Fibroblast of upper back skin (primary cell): ENCODE measurements around the gene LMO7.

Experiments used
- DNase-seq: peaks from one replicate; pipeline ENCODE4 v3.0.0-alpha.2; 2013

The LMO7 gene

DNA sequence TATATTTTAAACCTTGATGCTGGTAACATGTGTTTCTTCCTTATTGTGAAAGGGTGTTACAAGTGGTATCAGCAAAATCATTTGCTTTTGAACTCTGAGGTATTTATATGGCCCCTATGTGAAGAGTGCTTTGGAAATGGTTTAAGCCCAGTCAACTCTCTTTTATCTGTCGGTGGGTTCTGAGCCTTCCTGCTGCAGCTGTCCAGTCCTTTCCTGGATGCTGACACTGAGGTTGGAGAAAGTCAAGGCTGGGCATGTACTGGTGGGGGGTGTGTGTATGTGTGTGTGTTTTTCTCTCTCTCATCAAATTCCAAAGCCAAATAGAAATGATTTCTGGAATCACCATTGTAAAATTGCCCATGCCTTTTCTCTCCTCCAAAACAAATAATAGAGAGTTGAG is 221.2 kb downstream of the LMO7 start:
- DNase-seq = no peak

DNA sequence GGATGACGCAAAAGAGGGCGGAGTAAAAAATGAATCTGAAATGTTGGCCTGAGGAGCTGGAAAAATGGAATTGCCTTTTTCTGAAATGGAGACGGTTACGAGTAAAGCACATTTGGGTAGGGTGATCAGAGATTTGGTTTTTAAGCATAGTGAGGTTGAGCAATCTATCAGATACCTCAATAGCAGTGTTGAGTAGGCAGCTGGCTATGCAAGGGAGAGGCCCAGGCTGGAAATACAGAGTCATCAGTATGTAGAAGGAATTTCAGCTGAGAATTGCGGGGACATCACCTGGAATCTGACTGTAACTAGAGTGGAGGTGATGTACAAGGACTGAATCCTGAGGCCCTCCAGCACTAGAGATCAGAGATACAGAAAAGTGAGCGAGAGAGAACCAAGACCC is 224.8 kb downstream of the LMO7 start:
- no peak for DNase-seq

DNA sequence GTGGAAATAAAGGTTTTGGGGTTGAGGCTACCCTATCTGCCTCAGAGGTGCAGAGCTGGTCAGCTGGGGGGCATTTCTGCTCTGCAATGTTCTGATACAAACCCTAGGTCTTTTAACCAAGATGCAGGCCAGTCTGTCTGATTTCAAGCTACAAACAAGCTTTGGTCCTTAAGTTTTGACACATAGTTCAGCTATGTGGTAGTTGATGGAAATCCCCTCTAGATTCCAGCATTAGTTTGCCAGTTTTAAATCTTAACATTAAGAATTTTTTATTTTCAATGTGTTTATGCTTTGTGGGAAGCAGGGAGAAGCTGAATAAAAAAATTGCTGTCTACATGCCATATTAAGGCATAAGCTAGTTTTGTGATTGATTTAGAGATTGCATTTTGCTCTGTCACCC is 225.7 kb downstream of the LMO7 start:
- no peak for DNase-seq

DNA sequence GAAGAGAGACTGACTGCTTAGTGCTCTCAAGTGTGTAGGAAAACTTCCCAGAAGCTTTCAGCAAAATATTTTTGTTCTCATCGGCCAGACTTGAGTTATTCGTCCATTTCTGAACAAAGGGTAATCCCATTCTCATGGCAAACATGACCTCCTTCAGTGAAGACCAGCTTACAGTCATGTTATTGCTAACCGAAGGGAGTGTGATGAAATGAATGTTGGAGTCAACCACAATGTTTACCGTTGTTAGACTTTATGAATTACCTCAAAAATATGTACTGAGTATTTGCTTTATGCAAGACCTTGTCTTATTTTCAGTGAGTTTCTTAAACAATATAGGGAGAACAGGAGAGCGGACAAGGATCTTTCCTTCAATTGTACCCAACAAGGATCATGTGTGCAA is 228.6 kb downstream of the LMO7 start:
- peak; percentile 50 for DNase-seq

DNA sequence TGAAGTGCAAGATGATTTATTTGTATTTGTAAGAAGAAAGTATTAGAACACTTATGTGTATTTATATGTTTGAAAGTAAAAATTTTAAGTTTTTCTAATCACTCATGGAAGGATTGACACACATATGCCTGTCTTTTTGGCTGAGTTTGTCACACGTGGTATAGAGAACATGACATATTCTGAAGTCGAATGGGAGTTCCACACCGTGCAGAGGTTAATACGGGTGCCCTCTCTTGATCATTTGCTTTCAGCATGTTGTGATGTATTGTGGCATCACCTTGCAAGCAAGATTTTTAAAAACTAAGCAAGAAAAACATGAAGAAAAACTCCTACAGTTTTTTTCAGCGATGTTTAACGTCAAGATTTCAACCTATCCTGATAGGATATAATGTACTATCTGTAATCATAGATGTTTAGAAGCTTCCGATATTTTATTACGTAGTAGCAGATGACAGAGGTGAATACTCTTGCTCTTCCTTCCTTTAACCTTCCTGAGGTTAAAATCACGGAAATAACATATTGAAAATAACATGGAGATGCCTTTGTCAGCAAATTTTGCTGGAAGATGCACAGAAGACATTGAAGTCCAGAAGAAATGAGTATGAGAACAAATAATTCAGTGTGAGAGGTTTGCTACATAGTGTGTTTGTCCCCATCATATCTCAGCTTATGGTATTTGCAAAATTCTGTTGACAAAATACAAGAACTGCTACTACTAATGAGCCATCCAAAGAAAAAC is 231.4 kb downstream of the LMO7 start:
- DNase-seq = no peak

DNA sequence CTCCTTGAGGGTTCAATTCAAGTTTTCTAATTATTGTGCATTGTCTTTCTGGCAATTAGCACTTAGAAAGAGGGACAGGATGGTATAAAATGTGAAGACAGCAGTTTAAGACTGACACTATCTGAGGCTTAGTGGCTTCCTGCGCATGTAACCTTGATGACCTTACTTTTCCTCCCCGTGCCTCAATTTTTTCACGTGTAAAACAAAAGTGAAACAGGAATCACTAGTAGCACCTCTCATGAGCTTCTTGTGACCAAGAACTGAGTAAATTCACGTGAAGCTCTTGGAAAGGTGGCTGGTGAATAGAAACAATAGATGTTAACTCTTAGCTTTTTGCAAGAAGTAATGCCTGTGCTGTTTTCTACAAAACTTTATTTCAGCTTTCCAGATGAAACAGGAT is 233.9 kb downstream of the LMO7 start:
- no peak for DNase-seq

DNA sequence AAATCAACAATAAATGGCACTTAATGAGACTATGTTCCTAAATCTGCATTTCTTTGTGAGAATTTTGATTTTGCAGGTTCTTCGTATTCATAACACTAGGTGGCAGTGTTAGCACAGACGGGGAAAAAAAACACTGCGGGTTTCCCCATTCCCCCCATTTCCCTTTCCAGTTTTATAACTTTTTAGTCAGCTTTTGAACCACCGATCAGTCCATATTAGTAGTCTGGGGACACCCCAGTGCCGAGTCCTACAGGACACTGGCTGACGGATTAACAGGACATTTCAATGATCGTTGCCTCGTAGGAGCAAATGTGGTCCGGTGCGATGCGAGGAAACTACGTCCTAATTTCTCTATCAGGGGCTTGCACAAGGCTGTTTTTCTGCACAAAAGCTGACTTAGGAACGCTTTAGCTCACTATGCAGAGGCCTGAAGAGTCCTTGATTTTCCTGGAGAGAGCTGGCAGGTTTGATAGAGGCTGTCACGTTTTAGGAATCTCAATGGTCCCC is 234.3 kb downstream of the LMO7 start:
- peak; percentile 27 for DNase-seq

DNA sequence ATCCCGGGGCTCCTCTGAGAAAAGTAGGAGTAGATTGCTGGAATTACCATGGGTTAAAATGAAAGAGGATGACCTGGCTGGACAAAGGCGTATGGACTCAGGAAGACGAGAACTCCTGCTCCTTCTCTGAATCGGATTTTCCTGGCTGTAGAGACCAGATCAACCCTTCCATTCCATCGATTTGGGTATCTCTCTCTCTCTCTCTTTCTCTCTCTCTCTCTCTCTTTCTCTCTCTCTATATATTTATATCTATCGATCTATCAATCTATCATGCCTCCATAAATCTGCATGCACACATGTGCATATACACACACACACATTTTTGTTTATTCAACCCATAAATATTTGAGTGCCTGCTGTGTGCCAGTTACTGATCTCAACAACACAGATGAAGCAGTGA is 234.9 kb downstream of the LMO7 start:
- DNase-seq = no peak

DNA sequence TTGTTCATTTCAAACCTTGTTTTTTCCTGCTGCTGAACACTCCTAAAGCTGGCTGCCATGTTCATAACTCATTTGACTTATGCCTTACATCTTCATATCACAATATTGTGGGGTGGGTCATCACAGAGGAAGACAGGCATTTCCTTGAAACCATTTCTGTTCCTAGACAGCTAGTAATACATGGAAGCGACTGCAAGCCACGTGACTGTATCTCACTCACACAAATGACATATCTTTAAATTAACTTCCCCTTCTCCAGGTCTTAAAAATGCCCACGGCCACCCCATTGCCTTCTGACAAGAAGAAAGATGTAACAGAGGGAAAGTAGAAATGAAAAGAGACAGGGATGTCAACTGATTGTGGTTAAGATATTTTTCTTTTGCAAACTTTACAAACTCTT is 236.8 kb downstream of the LMO7 start:
- DNase-seq = no peak

DNA sequence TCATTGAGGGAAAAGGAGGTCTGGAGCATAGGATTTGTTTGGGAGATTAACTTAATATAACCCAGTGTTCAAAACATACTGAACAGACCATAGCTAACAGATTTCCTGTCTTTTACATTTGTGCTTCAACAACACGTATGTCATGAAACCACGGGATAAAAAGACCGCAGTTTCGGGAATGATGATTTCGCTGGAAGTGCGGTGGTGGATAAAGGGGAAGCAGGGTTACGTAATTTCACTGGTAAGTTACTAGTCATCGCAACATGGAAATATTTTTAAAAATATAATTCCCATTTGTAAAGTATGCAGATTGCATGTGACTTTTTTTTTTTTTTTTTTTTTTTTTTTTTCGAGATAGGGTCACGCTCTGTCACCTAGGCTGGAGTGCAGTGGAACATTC is 237.4 kb downstream of the LMO7 start:
- DNase-seq = no peak

DNA sequence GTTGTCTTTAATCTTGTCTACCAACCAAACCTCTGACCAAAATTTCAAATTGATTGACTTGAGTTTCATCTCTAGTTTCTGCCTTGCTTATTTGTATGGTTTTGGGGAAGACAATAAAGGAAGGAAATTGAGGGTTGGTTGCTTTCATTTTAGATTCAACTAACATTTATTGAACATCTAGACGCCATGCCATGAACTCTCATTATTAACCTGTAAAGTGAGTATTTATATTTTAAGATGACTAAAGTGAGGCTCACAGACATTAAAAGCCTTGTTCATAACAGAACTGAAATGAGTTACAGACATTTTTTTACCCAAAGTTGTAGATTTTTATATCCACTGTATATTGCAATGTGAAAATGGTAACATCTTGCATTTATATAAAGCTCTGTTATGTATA is 239.3 kb downstream of the LMO7 start:
- no peak for DNase-seq

DNA sequence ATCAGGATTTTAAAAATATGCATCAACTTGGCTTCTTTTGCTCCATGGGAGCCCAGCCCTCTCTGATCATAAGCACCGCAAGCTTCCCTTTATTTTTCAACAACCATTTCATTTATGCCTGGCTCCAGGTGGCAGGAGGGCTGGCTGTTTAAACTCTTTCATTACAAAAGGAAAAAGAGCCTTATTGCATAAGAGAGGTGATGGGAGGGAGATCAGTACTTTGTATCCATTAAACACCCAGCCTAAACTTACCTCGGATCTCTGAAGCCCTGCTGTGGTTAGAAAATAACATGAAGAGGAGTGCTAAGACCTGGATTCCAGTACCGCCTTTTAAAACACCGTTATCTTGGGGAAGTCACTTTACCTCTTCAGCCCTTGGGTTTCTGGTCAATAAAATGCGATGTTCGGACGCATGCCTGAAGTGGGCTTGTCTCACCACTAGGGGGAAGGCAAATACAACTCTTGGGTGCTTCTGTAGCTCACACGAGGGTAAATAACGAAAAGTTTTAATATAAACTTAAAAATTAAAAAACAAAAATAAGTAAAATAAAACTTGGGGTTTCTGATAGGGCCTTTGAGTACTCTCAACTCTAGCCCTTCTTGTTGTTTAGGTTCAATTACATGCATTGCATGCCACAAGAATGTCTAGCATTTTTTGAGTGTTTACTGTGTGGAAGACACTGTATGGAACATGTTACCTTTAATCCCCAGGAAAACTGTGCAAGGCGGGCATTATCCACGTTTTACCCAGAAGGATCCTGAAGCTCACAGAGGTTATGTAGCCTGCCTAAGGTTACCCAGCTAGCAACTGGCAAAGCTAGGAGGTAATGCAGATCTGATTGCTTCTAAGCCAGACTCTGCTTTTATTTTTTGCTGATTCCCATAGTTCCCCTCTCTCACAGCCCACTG is 240.3 kb downstream of the LMO7 start:
- peak; percentile 58 for DNase-seq

DNA sequence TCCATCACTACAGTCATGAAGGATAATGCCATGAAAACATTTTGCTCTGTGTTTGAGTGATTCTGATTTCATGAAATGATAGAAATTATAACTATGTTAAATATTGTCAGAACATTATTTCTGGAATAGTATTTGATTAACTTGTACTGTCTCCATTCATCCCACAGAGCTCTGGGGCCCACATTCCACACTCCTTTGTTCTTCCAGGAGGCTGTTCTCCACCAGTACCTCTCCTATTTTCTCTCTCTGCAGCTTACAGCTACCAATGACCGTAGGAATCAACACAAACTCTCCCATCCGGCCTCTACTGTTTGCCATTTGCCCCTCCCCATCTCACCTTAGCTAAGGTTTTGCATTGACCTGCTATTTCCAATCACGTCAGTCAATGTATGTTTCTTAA is 240.9 kb downstream of the LMO7 start:
- no peak for DNase-seq

DNA sequence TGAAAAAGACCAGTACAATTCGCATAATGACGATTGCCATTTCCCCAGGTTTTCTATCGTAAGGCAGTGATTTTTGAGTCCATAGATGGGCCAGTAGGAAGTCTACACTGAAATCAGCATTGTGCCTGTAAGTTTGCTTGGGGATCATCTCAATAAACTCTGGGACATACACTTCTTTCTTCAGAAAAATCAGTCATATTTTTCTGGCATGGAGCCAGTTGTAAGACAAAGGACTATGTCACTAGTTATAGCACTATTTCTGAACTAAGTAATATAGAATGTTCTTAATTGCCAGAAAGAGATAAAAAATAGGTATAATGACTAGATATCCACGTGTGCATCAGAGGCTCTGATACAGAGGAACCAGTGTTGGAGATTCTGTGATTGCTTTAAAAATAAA is 243.5 kb downstream of the LMO7 start:
- no peak for DNase-seq

DNA sequence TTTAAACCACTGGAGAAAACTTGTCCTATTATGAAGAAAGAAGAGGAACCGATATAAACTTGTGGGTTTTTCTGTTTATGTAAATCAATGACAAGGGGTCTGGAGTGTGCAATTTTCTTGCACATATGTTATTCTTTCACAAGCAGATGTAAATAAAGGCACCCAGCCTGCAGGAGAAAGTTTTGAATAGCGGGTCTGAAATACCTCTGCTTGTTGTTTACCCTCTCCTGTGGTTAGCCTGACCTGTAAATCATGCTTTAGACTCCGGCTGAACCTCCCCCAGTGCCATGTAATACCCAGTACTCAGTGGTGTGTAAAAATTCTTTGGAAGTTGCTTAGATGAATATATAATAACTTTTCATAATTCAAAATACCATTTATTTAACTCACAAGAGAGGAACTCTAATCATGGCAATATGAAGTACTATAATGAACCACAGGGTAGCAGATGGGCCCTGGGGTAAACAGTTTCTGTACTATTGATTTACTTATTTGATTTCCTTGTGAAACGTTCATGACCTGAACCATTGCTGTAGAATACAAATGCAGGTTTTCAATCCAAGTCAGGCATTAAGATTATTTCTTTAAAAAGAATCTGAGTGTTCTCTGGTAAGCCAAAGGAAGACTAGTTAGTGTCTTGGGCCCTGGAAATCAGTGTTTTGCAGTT is 245.1 kb downstream of the LMO7 start:
- DNase-seq = no peak

DNA sequence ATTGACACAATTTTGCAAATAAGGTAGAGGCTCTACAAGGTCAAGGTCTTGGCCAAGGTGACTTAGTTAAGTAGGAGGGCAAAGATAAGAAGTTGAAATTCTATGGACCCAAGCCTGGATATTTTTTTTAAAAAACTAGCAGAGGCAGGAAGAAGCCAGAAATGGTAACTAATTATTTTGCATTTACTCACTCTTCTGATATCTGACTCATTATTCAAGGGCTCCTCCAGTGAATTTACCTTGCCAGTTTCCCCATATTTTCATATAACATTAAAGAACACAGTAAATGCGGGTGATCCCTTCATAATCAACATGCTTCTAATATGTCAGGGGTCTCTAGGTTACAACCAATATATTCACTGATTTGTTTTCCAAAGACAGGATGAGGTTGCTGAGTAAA is 246.1 kb downstream of the LMO7 start:
- no peak for DNase-seq

DNA sequence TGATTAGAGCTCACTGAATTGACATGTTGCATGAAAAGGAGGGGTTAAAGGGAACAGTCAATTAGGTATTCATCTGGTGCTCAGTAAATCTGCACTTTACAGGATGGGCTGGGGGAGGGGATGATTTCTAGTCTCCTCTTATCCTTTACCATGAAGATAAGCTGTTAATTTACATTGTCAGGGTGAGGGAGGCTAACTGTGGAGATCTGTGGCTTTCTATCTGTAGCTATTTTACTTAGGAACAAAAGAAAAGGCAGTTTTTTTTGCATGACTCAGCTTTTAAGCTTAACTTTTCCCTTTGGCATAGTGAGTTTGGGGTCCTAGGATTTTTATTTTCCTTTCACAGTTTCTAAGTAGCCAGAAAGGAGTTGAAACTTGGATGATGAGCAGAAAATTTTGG is 253.3 kb downstream of the LMO7 start:
- no peak for DNase-seq

DNA sequence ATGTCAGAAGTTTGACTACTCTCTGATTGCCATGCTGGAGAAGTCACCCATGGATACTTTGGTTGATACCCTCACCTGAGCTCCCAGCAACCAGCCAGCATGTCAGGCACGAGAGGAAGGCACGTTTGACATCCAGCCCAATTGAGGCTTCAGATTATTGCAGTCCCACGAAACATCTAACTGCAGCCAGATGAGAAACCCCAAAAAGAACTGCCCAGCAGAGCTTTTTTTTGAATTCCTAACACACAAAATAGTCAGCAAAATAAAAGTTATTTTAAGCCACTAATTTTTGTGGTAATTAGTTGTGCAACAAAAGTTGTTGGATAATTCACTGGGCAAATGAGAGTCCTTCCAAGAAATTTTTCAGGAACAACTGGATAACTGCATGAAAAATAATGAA is 259.0 kb downstream of the LMO7 start:
- no peak for DNase-seq

DNA sequence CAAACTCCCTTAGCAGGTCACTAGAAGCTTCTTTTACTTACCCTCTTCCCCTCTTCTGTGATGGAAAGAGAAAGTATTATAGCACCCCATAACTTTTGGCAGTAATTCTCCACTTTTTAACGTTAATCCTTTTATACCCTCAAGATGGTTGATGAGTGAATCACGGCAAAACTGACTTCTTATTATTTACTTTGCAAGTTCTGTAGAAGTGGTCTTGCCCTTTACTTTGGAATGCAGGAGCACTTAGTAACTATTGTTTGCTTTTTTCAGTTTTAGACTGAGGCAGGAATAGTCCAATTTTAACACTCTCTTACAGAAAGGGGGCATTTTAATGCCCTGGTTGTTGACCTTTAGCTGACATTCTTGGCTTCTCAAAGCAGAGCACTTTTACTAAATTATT is 260.1 kb downstream of the LMO7 start:
- no peak for DNase-seq

DNA sequence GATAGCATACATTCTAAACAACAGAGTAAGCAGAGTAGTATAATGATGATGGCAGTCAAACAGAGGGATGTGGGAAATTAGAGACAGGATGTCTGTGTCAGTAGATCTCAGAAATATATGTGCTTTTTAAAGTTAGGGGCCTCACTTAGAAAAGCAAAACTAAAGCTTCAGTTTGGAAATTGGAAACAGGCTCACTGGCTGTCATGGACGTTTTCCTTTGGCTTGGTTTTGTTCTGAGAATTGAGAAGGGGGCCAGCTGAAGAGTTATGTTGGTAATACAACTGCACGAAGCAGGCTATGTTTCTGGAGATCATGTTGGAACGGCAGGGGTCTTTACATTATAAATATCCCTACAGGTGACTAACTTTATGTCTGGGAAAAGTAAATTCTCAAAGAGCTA is 261.3 kb downstream of the LMO7 start:
- no peak for DNase-seq

DNA sequence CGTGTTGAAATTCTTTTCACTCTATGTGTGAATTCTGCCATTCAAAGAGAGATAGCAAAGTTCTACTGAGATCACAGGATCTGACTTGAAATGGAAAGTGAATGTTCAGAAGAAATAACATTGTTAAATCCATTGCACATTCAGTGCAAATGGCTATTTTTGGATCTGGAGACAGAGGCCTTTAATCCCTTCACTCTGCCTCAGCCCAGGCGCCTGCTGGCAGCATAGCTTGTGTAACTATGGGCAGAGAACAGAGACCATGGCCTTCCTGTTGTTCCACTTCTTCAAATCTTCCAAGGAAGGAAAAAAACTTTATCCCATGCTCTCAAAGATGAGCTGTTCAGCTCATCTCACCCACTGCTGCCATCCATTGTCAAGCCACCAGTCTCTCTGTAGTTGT is 265.4 kb downstream of the LMO7 start:
- DNase-seq = no peak

DNA sequence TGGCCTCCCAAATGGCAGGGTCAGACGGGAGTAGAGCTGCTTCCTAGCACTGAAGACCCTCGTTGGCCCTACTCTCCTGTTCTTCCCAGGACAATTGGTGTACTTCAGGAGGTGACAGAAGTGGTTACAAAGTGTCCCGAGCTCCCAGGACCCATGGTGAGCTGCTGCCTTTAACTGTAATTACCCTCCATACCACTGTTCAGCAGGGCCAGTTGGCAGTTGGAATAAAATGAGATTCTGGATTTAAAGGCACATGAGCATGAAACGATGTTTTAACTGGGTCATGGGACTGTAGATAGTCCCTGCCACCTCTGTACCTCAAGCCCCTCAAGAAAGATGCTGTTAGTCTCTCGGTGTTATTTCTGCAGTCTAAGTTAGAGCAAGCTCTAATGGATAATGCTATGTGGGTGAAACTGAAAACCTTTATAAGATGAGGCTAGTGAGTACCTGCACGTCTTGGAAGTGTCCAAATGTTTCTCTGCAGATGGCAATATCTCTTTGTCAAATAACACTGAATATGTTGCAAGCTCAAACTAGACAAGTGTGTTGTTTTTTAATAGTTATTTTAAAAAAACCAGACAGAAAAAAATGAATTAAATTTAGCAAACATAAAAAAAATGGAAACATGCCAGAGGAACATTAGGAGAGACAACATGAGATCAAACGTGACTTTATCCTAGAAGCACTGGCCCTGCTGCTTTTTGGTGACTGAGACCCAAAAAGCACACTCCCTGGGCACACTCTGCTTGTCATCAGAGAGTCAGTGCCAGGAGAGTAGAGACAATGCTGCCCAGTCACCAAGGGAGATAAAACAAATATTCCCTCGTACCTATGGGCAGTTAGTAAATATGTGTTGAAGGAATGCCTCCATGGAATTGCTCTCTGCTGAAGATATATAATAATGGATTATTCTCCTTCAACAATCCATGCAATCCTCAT is 266.3 kb downstream of the LMO7 start:
- DNase-seq = no peak

DNA sequence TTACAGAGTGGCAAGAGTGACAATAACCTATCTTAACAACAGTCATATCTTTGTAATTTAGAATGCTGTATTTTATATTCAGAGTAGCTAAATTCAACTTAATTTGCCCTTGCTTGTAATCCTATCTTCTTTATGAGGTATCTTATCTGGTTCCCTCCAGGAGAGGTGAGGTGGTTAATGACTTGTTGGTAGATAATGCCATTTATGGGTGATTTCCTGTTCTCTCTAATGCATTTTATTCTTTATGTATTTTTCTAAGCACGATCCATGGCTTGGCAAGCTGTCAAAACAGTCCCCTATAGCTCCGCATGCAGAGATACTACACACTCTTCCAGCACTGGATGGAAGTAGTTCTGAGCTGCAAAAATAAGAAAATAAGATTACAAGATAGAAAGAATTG is 267.9 kb downstream of the LMO7 start:
- no peak for DNase-seq
